H9 (cell line): ENCODE measurements around the gene CDK15. TPM values are rescaled to one million over a fixed set of nuclear protein-coding genes. Genes with fewer than 3 reads are reported as not detected.

Source experiments
- DNase-seq: peaks from one replicate; pipeline ENCODE4 v3.0.0-alpha.2; 2017
- H2AFZ ChIP-seq: one replicate; pipeline ENCODE4 v1.6.1; 2013; ENCODE audit warnings: mild to moderate bottlenecking, low read length, control low read depth, moderate library complexity
- H2AK5ac ChIP-seq: 2 replicates; pipeline ENCODE4 v1.6.1; 2013; ENCODE audit warnings: low read length, control low read depth, mixed read lengths; ENCODE audit not compliant: insufficient read length
- H2BK120ac ChIP-seq: one replicate; pipeline ENCODE4 v1.6.1; 2013; ENCODE audit warnings: low read depth, mild to moderate bottlenecking, low read length, control low read depth, inconsistent platforms; ENCODE audit not compliant: poor library complexity, severe bottlenecking
- H2BK12ac ChIP-seq: 2 replicates; pipeline ENCODE4 v1.6.1; 2013; ENCODE audit warnings: low read length, control low read depth, mixed read lengths, low read depth; ENCODE audit not compliant: insufficient read length
- H2BK15ac ChIP-seq: 2 replicates; pipeline ENCODE4 v1.6.1; 2013; ENCODE audit warnings: low read depth, low read length, control low read depth
- H2BK20ac ChIP-seq: one replicate; pipeline ENCODE4 v1.6.1; 2013; ENCODE audit warnings: low read depth, mild to moderate bottlenecking, low read length, control low read depth, inconsistent platforms; ENCODE audit not compliant: poor library complexity, severe bottlenecking
- H2BK5ac ChIP-seq: 2 replicates; pipeline ENCODE4 v1.6.1; 2013; ENCODE audit warnings: low read length, control low read depth, mixed read lengths; ENCODE audit not compliant: insufficient read length
- H3K14ac ChIP-seq: 2 replicates; pipeline ENCODE4 v1.6.1; 2013; ENCODE audit warnings: low read length, control low read depth; ENCODE audit not compliant: insufficient read depth
- H3K18ac ChIP-seq: 2 replicates; pipeline ENCODE4 v1.6.1; 2013; ENCODE audit warnings: low read depth, mild to moderate bottlenecking, mixed read lengths, low read length, control low read depth; ENCODE audit not compliant: insufficient read length
- H3K23ac ChIP-seq: 2 replicates; pipeline ENCODE4 v1.6.1; 2013; ENCODE audit warnings: low read length, control low read depth, mixed read lengths, low read depth; ENCODE audit not compliant: insufficient read length
- H3K23me2 ChIP-seq: 2 replicates; pipeline ENCODE4 v1.6.1; 2013; ENCODE audit warnings: low read depth, mild to moderate bottlenecking, mixed read lengths, low read length, control low read depth; ENCODE audit not compliant: insufficient read length, poor library complexity, severe bottlenecking
- H3K27ac ChIP-seq: 2 replicates; pipeline ENCODE4 v1.5.1; 2013; ENCODE audit warnings: low read length, control low read depth, mixed read lengths, low read depth; ENCODE audit not compliant: insufficient read length
- H3K27me3 ChIP-seq: 2 replicates; pipeline ENCODE4 v1.6.1; 2013; ENCODE audit warnings: low read length, control low read depth, inconsistent platforms; ENCODE audit not compliant: insufficient read depth
- H3K4ac ChIP-seq: 2 replicates; pipeline ENCODE4 v1.6.1; 2013; ENCODE audit warnings: low read depth, mild to moderate bottlenecking, control low read depth, inconsistent platforms, low read length, moderate library complexity
- H3K4me1 ChIP-seq: 2 replicates; pipeline ENCODE4 v1.6.1; 2013; ENCODE audit warnings: low read length, control low read depth, inconsistent platforms; ENCODE audit not compliant: insufficient read depth
- H3K4me2 ChIP-seq: 2 replicates; pipeline ENCODE4 v1.6.1; 2013; ENCODE audit warnings: low read length, control low read depth, mixed read lengths; ENCODE audit not compliant: insufficient read length, insufficient read depth
- H3K56ac ChIP-seq: 2 replicates; pipeline ENCODE4 v1.6.1; 2013; ENCODE audit warnings: low read depth, mild to moderate bottlenecking, mixed read lengths, low read length, control low read depth; ENCODE audit not compliant: insufficient read length
- H3K79me1 ChIP-seq: 2 replicates; pipeline ENCODE4 v1.6.1; 2013; ENCODE audit warnings: low read depth, mild to moderate bottlenecking, moderate library complexity, low read length, control low read depth, inconsistent platforms; ENCODE audit not compliant: insufficient read depth, poor library complexity, severe bottlenecking
- H3K79me2 ChIP-seq: 2 replicates; pipeline ENCODE4 v1.6.1; 2013; ENCODE audit warnings: low read length, control low read depth, inconsistent platforms; ENCODE audit not compliant: insufficient read depth
- H3K9ac ChIP-seq: 2 replicates; pipeline ENCODE4 v1.6.1; 2013; ENCODE audit warnings: low read length, control low read depth, mixed read lengths; ENCODE audit not compliant: insufficient read length; ENCODE audit errors: extremely low read depth
- H3K9me3 ChIP-seq: one replicate; pipeline ENCODE4 v1.6.1; 2013; ENCODE audit warnings: low read depth, low read length, inconsistent platforms; ENCODE audit not compliant: control insufficient read depth
- H3T11ph ChIP-seq: one replicate; pipeline ENCODE4 v1.6.1; 2013; ENCODE audit warnings: mild to moderate bottlenecking, low read length, control low read depth, inconsistent platforms
- H4K20me1 ChIP-seq: one replicate; pipeline ENCODE4 v1.6.1; 2013; ENCODE audit not compliant: control insufficient read depth, insufficient read length, insufficient read depth
- H4K5ac ChIP-seq: 2 replicates; pipeline ENCODE4 v1.6.1; 2013; ENCODE audit warnings: low read depth, mild to moderate bottlenecking, mixed read lengths, low read length, control low read depth; ENCODE audit not compliant: insufficient read length
- H4K8ac ChIP-seq: replicated peaks from 2 replicates; pipeline ENCODE4 v1.6.1; 2013; ENCODE audit warnings: low read length, control low read depth, mixed read lengths, low read depth; ENCODE audit not compliant: insufficient read length
- H4K91ac ChIP-seq: 2 replicates; pipeline ENCODE4 v1.6.1; 2013; ENCODE audit warnings: low read depth, mild to moderate bottlenecking, moderate library complexity, mixed read lengths, low read length, control low read depth; ENCODE audit not compliant: insufficient read length
- H3K27ac Mint-ChIP-seq, 3 experiments: 2 replicates in 2 of 3; 3 replicates in 1 of 3; pipeline ENCODE4 v1.8.0; 2020 to 2021; ENCODE audit warnings: mixed read lengths in 3 of 3, mild to moderate bottlenecking in 1 of 3, moderate library complexity in 1 of 3
- H3K27me3 Mint-ChIP-seq: 2 replicates; pipeline ENCODE4 v1.8.0; 2021; ENCODE audit warnings: low read depth, mild to moderate bottlenecking, moderate library complexity, mixed read lengths
- H3K36me3 Mint-ChIP-seq, 3 experiments: 2 replicates in 2 of 3; 3 replicates in 1 of 3; pipeline ENCODE4 v1.8.0; 2020 to 2021; ENCODE audit warnings: low read depth in 3 of 3, mixed read lengths in 3 of 3; ENCODE audit not compliant: insufficient read depth in 1 of 3
- H3K4me1 Mint-ChIP-seq, 2 experiments: 2 replicates each; pipeline ENCODE4 v1.8.0; 2020; ENCODE audit warnings: mixed read lengths in 2 of 2
- H3K4me3 Mint-ChIP-seq, 2 experiments: 2 replicates in 1 of 2; 3 replicates in 1 of 2; pipeline ENCODE4 v1.8.0; 2020 to 2021; ENCODE audit warnings: mild to moderate bottlenecking in 2 of 2, mixed read lengths in 2 of 2, moderate library complexity in 1 of 2
- H3K9me3 Mint-ChIP-seq, 2 experiments: 2 replicates in 1 of 2; 3 replicates in 1 of 2; pipeline ENCODE4 v1.8.0; 2020; ENCODE audit warnings: mild to moderate bottlenecking in 2 of 2, mixed read lengths in 2 of 2, moderate library complexity in 1 of 2
- CTCF ChIP-seq: fragments of 200-600 bp; sonication (generic); conservative IDR thresholded peaks from 3 replicates; pipeline ENCODE4 v1.8.0; 2021; ENCODE audit warnings: antibody characterized with exemption, mild to moderate bottlenecking
- WGBS: extraction: QIAGEN DNeasy Blood & Tissue Kit; methylation state at CpG from one replicate; pipeline ENCODE4 v1.1.7; 2013; ENCODE audit warnings: missing lambda C conversion rate, low lambda C conversion rate, mixed read lengths; ENCODE audit not compliant: insufficient read length; ENCODE audit errors: extremely low coverage; 5-methylcytosine and 5-hydroxymethylcytosine counted together
- total RNA-seq: library from RNA; stranded (reverse); gene quantifications from 2 replicates; pipeline ENCODE4 v1.2.1, GENCODE V29; 2021

CDK15 gene
- total RNA-seq, 1 experiment from 2014 or later: not detected

- Histone ChIP-seq H3K4me2 (no peak overlapping the region), H3K23me2 (no peaks in the 10 kb centered on the region), H2BK20ac (no peak overlapping the region), H3K18ac (no peak overlapping the region), H4K5ac (no peak overlapping the region), H3K56ac (no peak overlapping the region), H3K9ac (no peak overlapping the region), H3K27me3 (no peaks in the 10 kb centered on the region), H2BK120ac (no peak overlapping the region), H3K14ac (no peak overlapping the region), H3K9me3 (no peaks in the 10 kb centered on the region), H3K4ac (no peak overlapping the region), H4K8ac (no peak overlapping the region), H2BK12ac (no peak overlapping the region), H3K27ac (no peak overlapping the region), H3K79me1 (no peaks in the 10 kb centered on the region), H3K23ac (no peak overlapping the region), H4K91ac (no peak overlapping the region), H3K4me1 (0 out of 2 replicates have a peak, but pooled peaks cover 2% of the 10 kb centered on the region), H2AFZ (no peak overlapping the region), H4K20me1 (no peaks in the 10 kb centered on the region), H3K79me2 (no peaks in the 10 kb centered on the region), H3T11ph (no peak overlapping the region), H2BK15ac (no peak overlapping the region), H2AK5ac (no peak overlapping the region), H2BK5ac (no peak overlapping the region)
- DNase-seq: no peak
- no peaks in the 10 kb centered on the region for H3K27me3 Mint-ChIP-seq
- H3K4me3 Mint-ChIP-seq: no peak overlapping the region
- no peaks in the 10 kb centered on the region for H3K36me3 Mint-ChIP-seq
- TF ChIP-seq CTCF: no peak
- peaks cover 15 to 21% of the 10 kb centered on the region in 2 experiments for H3K4me1 Mint-ChIP-seq
- no peaks in the 10 kb centered on the region for H3K9me3 Mint-ChIP-seq
- H3K27ac Mint-ChIP-seq: no peak overlapping the region
- no CpG with 5 or more reads among the region's 1 CpG for WGBS
Observed at GRCh38 chr2:201852878-201853415, 46.6 kb downstream of the CDK15 start.
